NCI-H2227 treated with DMSO at 0.1 percent for 48 hours (cell line): ENCODE data around the gene PHKG2.
A peak's percentile ranks its signal among the peaks of the same experiment; 100 is the strongest.

Experiments used
- DNase-seq: peaks from one replicate; lab custom pipeline; 2025; lab: John Stamatoyannopoulos, UW

PHKG2 gene

GRCh38 chr16:30757316-30757715, 9.1 kb downstream of the PHKG2 start:
- no peak for DNase-seq

GRCh38 chr16:30758988-30759491, 10.8 kb downstream of the PHKG2 start:
- no peak for DNase-seq

GRCh38 chr16:30760001-30760559, 11.9 kb downstream of the PHKG2 start:
- no peak for DNase-seq

- no peak for DNase-seq
Observed at GRCh38 chr16:30760577-30761426, 12.6 kb downstream of the PHKG2 start.

GRCh38 chr16:30761427-30761927, 13.3 kb downstream of the PHKG2 start:
- peak; percentile 64 for DNase-seq

DNA sequence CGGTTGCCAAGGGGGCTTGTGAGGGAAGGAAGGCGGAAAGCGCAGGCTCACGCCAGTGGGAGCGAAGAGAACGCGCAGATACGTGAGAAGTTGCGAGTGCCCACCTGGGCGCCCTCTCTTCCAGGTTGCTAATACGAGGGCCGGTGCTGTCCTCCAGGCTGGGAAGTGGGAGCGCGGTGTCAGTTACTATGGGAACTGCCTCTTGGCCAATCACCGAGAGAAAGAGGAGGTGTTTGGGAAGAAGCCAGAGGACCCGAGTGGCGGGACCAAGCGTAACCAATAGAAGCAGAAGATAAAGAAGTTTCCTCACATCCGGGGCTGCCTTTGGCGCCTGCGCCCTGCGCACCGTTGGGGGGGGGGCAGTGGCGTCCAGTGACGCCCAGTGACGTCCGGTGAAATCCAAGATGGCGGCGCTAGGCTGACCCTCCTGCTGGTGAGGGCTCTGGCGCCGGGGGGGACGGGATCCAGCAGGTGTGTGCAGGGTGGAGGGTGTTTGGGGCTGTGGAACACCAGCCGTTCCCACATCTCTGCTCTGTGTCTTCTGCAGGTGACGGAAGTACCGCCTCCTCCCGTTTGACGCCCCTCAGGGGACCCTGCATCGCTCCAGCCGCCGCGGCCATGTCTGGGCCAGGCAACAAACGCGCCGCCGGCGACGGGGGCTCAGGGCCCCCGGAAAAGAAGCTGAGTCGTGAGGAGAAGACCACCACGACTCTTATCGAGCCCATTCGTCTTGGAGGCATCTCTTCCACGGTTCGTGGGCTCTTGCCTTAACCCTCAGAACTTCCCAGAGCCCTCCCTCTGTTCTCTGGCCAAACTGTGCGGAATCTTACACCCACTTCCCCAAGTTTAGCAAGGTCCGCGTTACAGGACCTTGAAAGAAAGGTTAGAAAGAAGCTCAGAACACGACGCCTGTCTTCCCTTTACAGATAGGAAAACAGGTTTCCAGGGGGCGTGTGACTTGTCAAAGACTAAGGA, 14.0 kb downstream of the PHKG2 start, which contains the start of the genes CFAP119 and RNF40:
Gene CFAP119, minus strand, starts transcription at position 135 of the 975 bp plus-strand sequence. CDS start 314 bp downstream, outside the sequence.
Gene RNF40, plus strand, starts transcription at position 395 of the 975 bp plus-strand sequence. Its CDS starts 224 bp downstream, at position 619.
- peak; percentile 97 for DNase-seq

DNA sequence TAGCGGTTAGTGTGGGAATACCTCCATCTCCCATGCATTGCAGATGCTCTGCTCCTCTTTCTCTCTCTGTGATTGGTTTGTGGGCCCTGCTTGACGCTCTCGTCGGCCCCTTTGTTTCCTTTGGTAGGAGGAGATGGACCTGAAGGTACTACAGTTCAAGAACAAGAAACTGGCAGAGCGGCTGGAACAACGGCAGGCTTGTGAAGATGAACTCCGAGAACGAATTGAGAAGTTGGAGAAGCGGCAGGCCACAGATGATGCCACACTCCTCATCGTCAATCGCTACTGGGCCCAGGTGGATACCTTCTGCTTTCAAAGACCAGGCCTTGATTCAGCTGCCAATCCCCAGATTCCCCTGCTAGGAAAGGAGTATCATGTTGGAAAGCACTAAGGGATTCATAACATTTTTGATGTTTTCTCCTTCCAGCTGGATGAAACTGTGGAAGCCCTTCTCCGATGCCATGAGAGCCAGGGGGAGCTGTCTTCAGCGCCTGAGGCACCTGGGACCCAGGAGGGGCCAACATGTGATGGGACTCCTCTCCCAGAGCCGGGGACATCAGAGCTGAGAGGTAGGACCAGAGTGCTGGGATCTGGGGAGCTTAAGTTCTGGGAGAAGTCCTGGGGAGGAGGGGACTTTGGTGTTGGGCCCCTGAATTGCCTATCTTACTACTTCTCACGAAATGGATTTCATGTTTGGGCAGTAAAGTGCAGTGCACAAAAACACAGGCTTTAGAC, 14.9 kb downstream of the PHKG2 start:
- DNase-seq, result no peak

GRCh38 chr16:30764086-30764485, 15.9 kb downstream of the PHKG2 start:
- no peak for DNase-seq

DNA sequence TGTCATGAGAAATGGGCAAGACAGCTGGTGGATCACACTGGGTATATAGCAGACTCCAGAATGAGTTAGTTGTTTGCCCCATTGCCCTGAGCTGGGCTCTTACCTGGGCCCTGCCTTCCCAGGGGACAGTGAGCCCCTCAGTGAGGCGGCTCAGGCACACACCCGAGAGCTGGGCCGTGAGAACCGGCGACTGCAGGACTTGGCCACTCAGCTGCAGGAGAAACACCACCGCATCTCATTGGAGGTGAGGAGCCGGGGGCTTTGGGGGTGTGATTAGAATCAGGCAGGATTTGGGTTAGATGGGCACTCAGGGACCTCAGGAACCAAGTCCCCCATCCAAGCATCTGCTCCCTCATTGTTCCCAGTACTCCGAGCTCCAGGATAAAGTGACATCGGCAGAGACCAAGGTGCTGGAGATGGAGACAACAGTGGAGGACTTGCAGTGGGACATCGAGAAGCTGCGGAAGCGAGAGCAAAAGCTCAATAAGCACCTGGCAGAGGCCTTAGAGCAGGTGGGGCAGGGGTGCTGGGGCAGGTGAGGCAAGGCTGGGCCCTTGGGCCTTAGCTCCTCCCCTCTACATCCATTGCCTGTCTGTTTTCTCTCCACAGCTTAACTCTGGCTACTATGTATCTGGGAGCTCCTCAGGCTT, 16.7 kb downstream of the PHKG2 start:
- no peak for DNase-seq

DNA sequence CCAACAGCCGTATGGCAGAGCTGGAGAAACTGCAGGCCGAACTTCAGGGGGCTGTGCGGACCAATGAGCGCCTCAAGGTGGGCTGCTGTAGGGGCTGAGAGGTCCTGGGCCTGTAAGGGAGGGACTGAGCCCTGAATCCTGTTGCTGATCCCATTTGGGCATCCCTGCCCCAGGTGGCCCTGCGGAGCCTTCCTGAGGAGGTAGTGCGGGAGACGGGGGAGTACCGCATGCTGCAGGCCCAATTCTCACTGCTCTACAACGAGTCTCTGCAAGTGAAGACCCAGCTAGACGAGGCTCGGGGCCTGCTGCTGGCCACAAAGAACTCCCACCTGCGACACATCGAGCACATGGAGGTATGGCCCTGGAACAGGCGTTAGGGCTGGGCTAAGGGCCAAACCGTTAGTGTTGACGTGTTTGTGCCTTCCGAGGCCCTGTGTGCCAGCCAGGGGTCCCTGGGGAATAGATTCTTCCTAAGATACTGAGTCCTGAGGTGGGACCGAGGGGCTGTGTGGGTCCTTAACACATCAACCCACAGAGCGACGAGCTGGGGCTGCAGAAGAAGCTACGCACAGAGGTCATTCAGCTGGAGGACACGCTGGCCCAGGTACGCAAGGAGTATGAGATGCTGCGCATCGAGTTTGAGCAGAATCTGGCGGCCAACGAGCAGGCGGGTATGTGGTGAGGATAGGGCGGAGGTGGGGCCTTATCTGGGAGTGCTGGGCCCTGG, 18.1 kb downstream of the PHKG2 start:
- no peak for DNase-seq

GRCh38 chr16:30766933-30767284, 18.7 kb downstream of the PHKG2 start:
- DNase-seq, result no peak

DNA sequence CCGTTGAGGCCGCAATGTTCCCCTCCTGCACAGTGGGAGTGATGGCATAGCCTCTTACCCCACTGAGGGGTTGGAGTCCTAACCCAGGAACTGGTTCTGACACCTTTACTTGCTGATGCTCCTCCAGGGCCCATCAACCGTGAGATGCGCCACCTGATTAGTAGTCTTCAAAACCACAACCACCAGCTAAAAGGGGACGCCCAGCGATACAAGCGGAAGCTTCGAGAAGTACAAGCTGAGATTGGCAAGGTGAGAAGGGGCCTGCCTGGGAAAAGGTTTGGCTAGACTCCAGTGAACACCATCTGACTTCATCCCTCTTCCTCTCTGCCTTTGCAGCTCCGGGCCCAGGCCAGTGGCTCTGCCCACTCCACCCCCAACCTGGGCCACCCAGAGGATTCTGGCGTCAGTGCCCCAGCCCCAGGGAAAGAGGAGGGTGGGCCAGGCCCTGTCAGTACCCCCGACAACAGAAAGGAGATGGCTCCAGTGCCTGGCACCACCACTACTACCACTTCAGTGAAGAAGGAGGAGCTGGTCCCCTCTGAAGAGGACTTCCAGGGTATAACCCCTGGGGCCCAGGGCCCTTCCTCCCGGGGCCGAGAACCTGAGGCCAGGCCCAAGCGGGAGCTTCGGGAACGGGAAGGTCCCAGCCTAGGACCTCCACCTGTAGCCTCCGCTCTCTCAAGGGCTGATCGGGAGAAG, 19.7 kb downstream of the PHKG2 start:
- no peak for DNase-seq

DNA sequence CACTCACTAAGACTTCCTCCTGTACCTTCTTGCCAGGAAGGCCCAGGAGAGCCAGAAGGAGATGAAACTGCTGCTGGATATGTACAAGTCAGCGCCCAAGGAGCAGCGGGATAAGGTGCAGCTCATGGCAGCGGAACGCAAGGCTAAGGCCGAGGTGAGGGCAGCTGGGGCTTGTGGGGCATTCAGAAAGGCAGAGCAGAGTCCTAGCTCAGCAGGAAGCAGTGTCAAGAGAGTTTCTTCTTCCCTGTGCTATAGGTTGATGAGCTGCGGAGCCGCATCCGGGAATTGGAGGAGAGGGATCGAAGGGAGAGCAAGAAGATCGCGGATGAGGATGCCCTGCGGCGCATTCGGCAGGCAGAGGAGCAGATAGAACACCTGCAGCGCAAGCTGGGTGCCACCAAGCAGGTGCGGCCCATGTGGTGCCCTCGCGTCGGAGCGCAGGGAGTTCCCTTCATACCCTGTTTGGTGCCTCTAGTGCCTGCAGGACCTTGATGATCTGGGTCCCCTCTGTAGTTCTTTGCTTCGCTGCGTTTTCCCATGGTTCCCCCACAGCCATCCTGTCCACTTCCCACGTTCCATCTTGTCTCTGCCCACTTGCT, 20.5 kb downstream of the PHKG2 start:
- DNase-seq, result no peak

GRCh38 chr16:30769379-30770089, 21.3 kb downstream of the PHKG2 start:
- no peak for DNase-seq

GRCh38 chr16:30771726-30772125, 23.5 kb downstream of the PHKG2 start:
- DNase-seq, result no peak

DNA sequence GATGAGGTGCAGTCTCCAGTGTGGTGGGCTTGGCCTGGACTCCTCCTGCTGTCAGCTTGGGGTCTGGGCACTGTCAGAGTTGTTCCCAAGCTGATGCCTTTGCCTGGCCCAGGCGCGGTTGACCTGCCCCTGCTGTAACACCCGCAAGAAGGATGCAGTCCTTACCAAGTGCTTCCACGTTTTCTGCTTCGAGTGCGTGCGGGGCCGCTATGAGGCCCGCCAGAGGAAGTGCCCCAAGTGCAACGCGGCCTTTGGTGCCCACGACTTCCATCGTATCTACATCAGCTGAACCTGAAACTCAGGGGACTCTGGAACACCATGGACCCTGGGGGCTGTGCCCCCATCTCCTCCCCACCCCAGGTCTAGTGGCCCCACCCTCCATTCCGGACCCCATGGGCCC, 25.6 kb downstream of the PHKG2 start:
- no peak for DNase-seq

DNA sequence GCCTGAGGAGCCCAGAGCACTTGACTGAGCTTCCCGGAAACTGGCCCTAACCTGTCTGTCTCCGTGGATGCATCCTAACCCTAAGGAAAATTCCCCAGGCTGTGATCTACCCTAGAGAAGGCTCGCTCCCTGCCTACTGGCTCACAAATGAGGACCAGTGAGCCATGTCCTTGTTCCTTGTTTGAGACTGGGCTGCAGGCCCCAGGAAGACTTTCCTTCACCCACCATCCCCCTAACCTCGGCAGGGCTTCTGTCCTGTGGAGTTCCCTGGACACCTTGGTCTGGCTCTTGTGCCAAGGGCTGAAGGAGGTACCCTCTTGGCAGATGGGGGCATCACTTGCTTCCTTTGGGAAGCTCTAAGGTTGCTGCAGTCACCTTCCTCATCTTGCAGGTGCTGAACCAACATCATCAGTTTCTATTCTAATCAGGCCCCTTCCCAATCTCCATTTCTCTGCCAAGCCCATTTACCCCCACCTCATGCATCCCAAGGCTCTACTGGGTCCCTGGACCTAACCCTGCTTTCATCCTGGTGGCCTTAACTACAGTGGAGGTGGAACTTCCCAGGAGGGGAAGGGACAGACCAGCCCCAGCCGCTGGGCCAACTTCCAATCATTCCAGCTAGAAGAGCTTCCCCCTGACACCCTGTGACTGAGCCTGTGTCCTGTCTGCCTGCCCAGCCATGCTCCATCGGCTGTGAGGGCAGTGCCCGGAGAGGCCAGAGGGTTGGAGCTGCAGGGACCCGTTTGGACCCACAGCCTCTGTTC, 26.3 kb downstream of the PHKG2 start:
- no peak for DNase-seq

DNA sequence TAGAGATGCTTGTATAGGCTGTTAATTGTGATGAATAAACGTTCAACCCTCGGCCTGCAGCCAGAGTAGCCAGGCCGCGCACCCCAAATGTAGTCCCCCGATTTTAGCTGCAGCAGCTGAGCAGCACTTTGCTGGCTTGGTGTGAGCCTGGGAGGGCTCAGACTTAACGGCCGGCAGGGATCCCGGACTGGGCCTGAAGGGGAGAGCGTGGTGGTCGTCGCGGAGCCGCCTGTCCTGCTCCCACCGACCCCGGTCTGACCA, 26.8 kb downstream of the PHKG2 start:
- no peak for DNase-seq
